ENCODE measurements around the gene KDM5C. TPM values are rescaled to one million over a fixed set of nuclear protein-coding genes. Genes with fewer than 3 reads are reported as not detected.
"Not testable (repeated sequence)": the region's sequence is repeated elsewhere in the genome, so short reads cannot be mapped to it uniquely, and the experiment has no call there.

KDM5C gene
- total and polyA plus RNA-seq, 5 donors from 2014 or later, result 22.0 to 358 (median 33.2) TPM

DNA sequence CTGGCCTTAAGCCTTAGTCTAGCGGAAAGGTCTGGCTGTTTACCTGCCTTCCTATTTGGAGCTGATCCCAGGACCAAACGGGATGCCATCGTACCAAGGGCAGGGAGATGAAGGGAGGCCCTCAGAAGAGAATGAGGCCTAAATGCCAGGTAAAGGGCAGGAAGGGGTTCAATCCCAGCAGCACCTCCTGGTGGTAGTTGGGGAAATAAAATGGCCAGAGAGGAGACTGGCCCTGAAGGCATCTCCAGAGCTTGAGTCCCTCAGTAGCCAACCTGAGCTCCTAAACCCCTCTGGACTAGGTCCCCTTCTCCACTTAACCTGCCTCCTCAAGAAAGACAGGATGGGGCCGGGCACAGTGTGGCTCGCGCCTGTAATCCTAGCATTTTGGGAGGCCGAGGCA lies 53.7 kb downstream of the KDM5C start:
- peaks cover 33% of the 10 kb centered on the region for H3K36me3 Mint-ChIP-seq
- Histone ChIP-seq H3K27ac (ENCODE audit: insufficient read depth, low read length, poor library complexity, severe bottlenecking) (no peak overlapping the region), H3K4me3 (ENCODE audit: low read depth, low read length) (no peak overlapping the region), H3K9me3 (ENCODE audit: control insufficient read depth in 2 of 2, low read length in 2 of 2) (peaks cover 0 to 2% of the 10 kb centered on the region in 2 experiments), H3K36me3 (ENCODE audit: control insufficient read depth, insufficient read depth, low read length) (no peaks in the 10 kb centered on the region), H3K4me1 (ENCODE audit: control insufficient read depth, insufficient read depth, low read length, poor library complexity, severe bottlenecking) (no peaks in the 10 kb centered on the region), H3K27me3 (ENCODE audit: control insufficient read depth, insufficient read depth, low read length) (no peaks in the 10 kb centered on the region)
- peaks cover 0 to 5% (median 0%) of the 10 kb centered on the region in 7 donors for H3K9me3 Mint-ChIP-seq
- H3K27me3 Mint-ChIP-seq, result no peaks in the 10 kb centered on the region
- no peak overlapping the region for H3K4me3 Mint-ChIP-seq
- H3K27ac Mint-ChIP-seq, result no peak overlapping the region
- DNase-seq (no peak), ATAC-seq (ENCODE audit: low read depth in 2 of 2) (no peak)
- H3K4me1 Mint-ChIP-seq, result peaks cover 0 to 3% (median 0%) of the 10 kb centered on the region in 4 donors

DNA sequence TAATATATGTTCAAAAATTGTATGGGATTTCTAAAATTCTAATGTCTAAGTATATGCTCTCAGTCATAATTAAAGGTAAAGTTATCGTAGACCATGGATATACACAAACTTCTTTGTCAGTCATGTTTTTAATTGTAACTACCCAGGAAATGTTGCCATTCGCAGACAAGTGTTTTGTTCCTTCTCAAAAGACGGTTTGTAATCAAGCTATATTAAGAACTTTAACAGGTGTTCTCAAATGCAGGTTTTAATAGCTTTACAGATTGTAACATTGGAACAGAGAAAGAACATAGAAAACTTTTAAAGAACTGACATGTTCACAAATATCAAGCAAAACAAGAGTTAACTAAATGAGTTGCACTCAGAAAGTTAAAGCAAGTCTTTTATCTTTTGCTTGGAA lies 58.9 kb downstream of the KDM5C start:
- H3K4me3 ChIP-seq (ENCODE audit: low read depth, low read length), result no peak overlapping the region
- no peaks in the 10 kb centered on the region for H3K4me1 ChIP-seq (ENCODE audit: control insufficient read depth, insufficient read depth, low read length, poor library complexity, severe bottlenecking)
- H3K9me3 ChIP-seq (ENCODE audit: control insufficient read depth in 2 of 2, low read length in 2 of 2), result no peaks in the 10 kb centered on the region
- no peaks in the 10 kb centered on the region for H3K27me3 Mint-ChIP-seq
- H3K4me1 Mint-ChIP-seq, result peaks cover 0 to 3% (median 0%) of the 10 kb centered on the region in 4 donors
- H3K36me3 Mint-ChIP-seq, result peaks cover 13% of the 10 kb centered on the region
- ATAC-seq (ENCODE audit: low read depth in 2 of 2), result no peak
- no peaks in the 10 kb centered on the region for H3K27me3 ChIP-seq (ENCODE audit: control insufficient read depth, insufficient read depth, low read length)
- no peak overlapping the region for H3K27ac Mint-ChIP-seq
- H3K9me3 Mint-ChIP-seq, result no peaks in the 10 kb centered on the region
- H3K4me3 Mint-ChIP-seq, result no peak overlapping the region
- no peak overlapping the region for H3K27ac ChIP-seq (ENCODE audit: insufficient read depth, low read length, poor library complexity, severe bottlenecking)
- no peaks in the 10 kb centered on the region for H3K36me3 ChIP-seq (ENCODE audit: control insufficient read depth, insufficient read depth, low read length)
- no peak for DNase-seq

DNA sequence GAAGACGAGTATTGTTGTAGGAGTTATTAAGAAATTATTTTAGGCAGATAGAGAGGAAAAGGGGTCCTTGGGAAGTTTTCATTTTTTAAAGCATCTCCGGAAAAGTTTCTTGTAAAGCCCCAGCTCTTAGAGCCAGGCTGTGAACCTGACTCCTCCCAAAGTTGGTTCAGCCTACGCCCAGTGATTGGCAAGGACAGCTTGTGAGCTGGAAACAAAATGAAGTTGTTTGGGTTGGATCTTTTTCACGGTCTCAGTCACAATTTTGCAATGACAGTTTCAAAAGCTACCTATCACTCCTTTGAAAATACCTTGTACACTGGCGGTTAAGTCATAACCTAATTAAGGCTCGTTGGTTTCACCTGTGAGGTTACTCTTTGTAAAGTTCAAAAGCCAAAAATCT lies 60.4 kb downstream of the KDM5C start:
- not testable (repeated sequence) for H3K4me1 Mint-ChIP-seq; H3K4me3 ChIP-seq (ENCODE audit: low read depth, low read length); H3K9me3 ChIP-seq (ENCODE audit: control insufficient read depth in 2 of 2, low read length in 2 of 2); H3K27me3 ChIP-seq (ENCODE audit: control insufficient read depth, insufficient read depth, low read length); H3K9me3 Mint-ChIP-seq; H3K4me3 Mint-ChIP-seq; H3K27me3 Mint-ChIP-seq; H3K27ac Mint-ChIP-seq; ATAC-seq (ENCODE audit: low read depth in 2 of 2); DNase-seq; H3K27ac ChIP-seq (ENCODE audit: insufficient read depth, low read length, poor library complexity, severe bottlenecking); H3K4me1 ChIP-seq (ENCODE audit: control insufficient read depth, insufficient read depth, low read length, poor library complexity, severe bottlenecking); H3K36me3 ChIP-seq (ENCODE audit: control insufficient read depth, insufficient read depth, low read length)
- peaks cover 15% of the 10 kb centered on the region for H3K36me3 Mint-ChIP-seq

- Histone ChIP-seq H3K27me3 (ENCODE audit: control insufficient read depth, insufficient read depth, low read length) (no peaks in the 10 kb centered on the region), H3K4me3 (ENCODE audit: low read depth, low read length) (no peak overlapping the region), H3K4me1 (ENCODE audit: control insufficient read depth, insufficient read depth, low read length, poor library complexity, severe bottlenecking) (no peaks in the 10 kb centered on the region), H3K36me3 (ENCODE audit: control insufficient read depth, insufficient read depth, low read length) (no peaks in the 10 kb centered on the region), H3K9me3 (ENCODE audit: control insufficient read depth in 2 of 2, low read length in 2 of 2) (no peaks in the 10 kb centered on the region), H3K27ac (ENCODE audit: insufficient read depth, low read length, poor library complexity, severe bottlenecking) (no peak overlapping the region)
- peaks cover 16% of the 10 kb centered on the region for H3K36me3 Mint-ChIP-seq
- no peaks in the 10 kb centered on the region for H3K9me3 Mint-ChIP-seq
- H3K27me3 Mint-ChIP-seq, result no peaks in the 10 kb centered on the region
- ATAC-seq (ENCODE audit: low read depth in 2 of 2) (no peak), DNase-seq (no peak)
- no peak overlapping the region for H3K4me3 Mint-ChIP-seq
- H3K27ac Mint-ChIP-seq, result peak overlapping the region in 1 of 3 donors; percentile 25
- no peaks in the 10 kb centered on the region for H3K4me1 Mint-ChIP-seq
Measured at GRCh38 chrX:53163436-53163835, 61.6 kb downstream of the KDM5C start.

DNA sequence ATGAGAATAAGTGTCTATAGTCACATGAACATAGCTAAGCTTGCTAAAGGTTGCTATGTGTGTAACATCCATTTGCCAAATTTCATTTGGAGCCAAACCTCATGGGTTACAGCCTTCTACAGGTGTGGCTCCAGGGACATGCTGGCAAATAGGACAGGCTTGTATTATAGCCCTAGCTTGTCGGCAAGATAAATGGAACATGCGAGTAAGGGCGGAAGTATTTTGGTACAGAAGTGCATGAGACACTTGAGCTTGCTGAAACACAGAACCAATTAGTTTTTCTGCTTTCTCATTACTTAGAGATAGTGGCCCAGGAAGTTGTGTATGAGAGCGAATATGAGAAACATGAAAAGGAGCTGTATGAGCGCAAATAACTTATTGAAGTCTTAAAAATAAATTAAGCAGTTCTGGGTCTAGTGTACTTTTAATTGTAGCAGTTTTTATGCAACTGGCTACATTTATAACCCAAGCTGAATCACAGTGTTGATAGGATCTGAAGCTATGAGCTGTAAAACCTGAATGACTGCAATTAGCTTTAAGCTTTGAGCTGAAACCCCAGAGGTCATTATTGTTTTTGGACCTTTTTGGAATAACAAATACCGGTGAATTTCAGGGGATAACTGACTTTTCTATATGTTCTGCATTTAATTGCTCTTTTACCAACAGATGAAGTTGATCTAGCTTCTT lies 64.6 kb downstream of the KDM5C start:
- no peaks in the 10 kb centered on the region for H3K4me1 ChIP-seq (ENCODE audit: control insufficient read depth, insufficient read depth, low read length, poor library complexity, severe bottlenecking)
- no peaks in the 10 kb centered on the region for H3K36me3 ChIP-seq (ENCODE audit: control insufficient read depth, insufficient read depth, low read length)
- H3K27me3 ChIP-seq (ENCODE audit: control insufficient read depth, insufficient read depth, low read length), result no peaks in the 10 kb centered on the region
- DNase-seq, result no peak
- H3K27ac ChIP-seq (ENCODE audit: insufficient read depth, low read length, poor library complexity, severe bottlenecking), result no peak overlapping the region
- Mint-ChIP-seq H3K4me3 (no peak overlapping the region), H3K27me3 (no peaks in the 10 kb centered on the region), H3K27ac (no peak overlapping the region), H3K4me1 (peaks cover 0 to 3% (median 0%) of the 10 kb centered on the region in 4 donors), H3K9me3 (no peaks in the 10 kb centered on the region), H3K36me3 (peaks cover 15% of the 10 kb centered on the region)
- ATAC-seq (ENCODE audit: low read depth in 2 of 2), result no peak
- no peak overlapping the region for H3K4me3 ChIP-seq (ENCODE audit: low read depth, low read length)
- H3K9me3 ChIP-seq (ENCODE audit: control insufficient read depth in 2 of 2, low read length in 2 of 2), result no peaks in the 10 kb centered on the region

DNA sequence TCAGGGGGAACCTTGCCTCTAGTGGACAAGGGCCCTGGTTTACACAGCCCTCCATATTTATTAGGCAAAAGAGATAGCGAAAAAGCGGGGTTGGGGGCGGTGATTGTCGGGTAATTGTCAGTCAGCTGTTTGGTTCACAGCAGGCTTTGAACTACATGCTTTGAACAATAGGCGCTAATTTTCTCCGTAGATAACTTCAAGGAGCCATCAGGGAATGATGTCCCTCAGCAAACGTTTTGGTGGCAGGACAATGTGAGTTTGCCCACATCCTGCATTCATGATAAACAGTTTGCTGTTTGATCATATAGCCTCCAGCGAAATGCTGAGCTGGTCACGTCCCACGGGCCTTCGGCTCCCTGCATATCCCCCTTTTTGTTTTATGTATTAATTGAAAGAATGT lies 65.8 kb downstream of the KDM5C start:
- H3K27ac ChIP-seq (ENCODE audit: insufficient read depth, low read length, poor library complexity, severe bottlenecking), result no peak overlapping the region
- H3K4me1 Mint-ChIP-seq, result peaks cover 0 to 3% (median 0%) of the 10 kb centered on the region in 4 donors
- no peak overlapping the region for H3K4me3 ChIP-seq (ENCODE audit: low read depth, low read length)
- H3K4me1 ChIP-seq (ENCODE audit: control insufficient read depth, insufficient read depth, low read length, poor library complexity, severe bottlenecking), result no peaks in the 10 kb centered on the region
- H3K27me3 Mint-ChIP-seq, result no peaks in the 10 kb centered on the region
- H3K9me3 Mint-ChIP-seq, result no peaks in the 10 kb centered on the region
- H3K4me3 Mint-ChIP-seq, result no peak overlapping the region
- no peak for DNase-seq
- no peaks in the 10 kb centered on the region for H3K27me3 ChIP-seq (ENCODE audit: control insufficient read depth, insufficient read depth, low read length)
- H3K36me3 ChIP-seq (ENCODE audit: control insufficient read depth, insufficient read depth, low read length), result no peaks in the 10 kb centered on the region
- H3K27ac Mint-ChIP-seq, result peak overlapping the region in 1 of 3 donors; percentile 18
- no peak for ATAC-seq (ENCODE audit: low read depth in 2 of 2)
- H3K36me3 Mint-ChIP-seq, result peaks cover 17% of the 10 kb centered on the region
- H3K9me3 ChIP-seq (ENCODE audit: control insufficient read depth in 2 of 2, low read length in 2 of 2), result no peaks in the 10 kb centered on the region

GRCh38 chrX:53156207-53156596 lies 68.8 kb downstream of the KDM5C start:
- Mint-ChIP-seq H3K27me3 (no peaks in the 10 kb centered on the region), H3K27ac (no peak overlapping the region), H3K36me3 (peaks cover 24% of the 10 kb centered on the region), H3K4me1 (peaks cover 0 to 3% (median 0%) of the 10 kb centered on the region in 4 donors), H3K9me3 (peaks cover 0 to 4% (median 0%) of the 10 kb centered on the region in 7 donors), H3K4me3 (no peak overlapping the region)
- no peaks in the 10 kb centered on the region for H3K4me1 ChIP-seq (ENCODE audit: control insufficient read depth, insufficient read depth, low read length, poor library complexity, severe bottlenecking)
- no peak for ATAC-seq (ENCODE audit: low read depth in 2 of 2)
- no peak overlapping the region for H3K4me3 ChIP-seq (ENCODE audit: low read depth, low read length)
- no peak overlapping the region for H3K27ac ChIP-seq (ENCODE audit: insufficient read depth, low read length, poor library complexity, severe bottlenecking)
- no peaks in the 10 kb centered on the region for H3K36me3 ChIP-seq (ENCODE audit: control insufficient read depth, insufficient read depth, low read length)
- H3K27me3 ChIP-seq (ENCODE audit: control insufficient read depth, insufficient read depth, low read length), result no peaks in the 10 kb centered on the region
- DNase-seq, result no peak
- no peaks in the 10 kb centered on the region for H3K9me3 ChIP-seq (ENCODE audit: control insufficient read depth in 2 of 2, low read length in 2 of 2)

- Mint-ChIP-seq H3K36me3 (peaks cover 30% of the 10 kb centered on the region), H3K27ac (no peak overlapping the region)
Measured at GRCh38 chrX:53155512-53156206, 69.3 kb downstream of the KDM5C start.

More at GRCh38 chrX:53155512-53156206, 69.3 kb downstream of the KDM5C start:
- H3K9me3 Mint-ChIP-seq, result peaks cover 0 to 4% (median 0%) of the 10 kb centered on the region in 7 donors
- H3K27me3 Mint-ChIP-seq, result no peaks in the 10 kb centered on the region
- ATAC-seq (ENCODE audit: low read depth in 2 of 2) (no peak), DNase-seq (no peak)
- Histone ChIP-seq H3K27me3 (ENCODE audit: control insufficient read depth, insufficient read depth, low read length) (no peaks in the 10 kb centered on the region), H3K36me3 (ENCODE audit: control insufficient read depth, insufficient read depth, low read length) (no peaks in the 10 kb centered on the region), H3K9me3 (ENCODE audit: control insufficient read depth in 2 of 2, low read length in 2 of 2) (no peaks in the 10 kb centered on the region), H3K27ac (ENCODE audit: insufficient read depth, low read length, poor library complexity, severe bottlenecking) (no peak overlapping the region), H3K4me1 (ENCODE audit: control insufficient read depth, insufficient read depth, low read length, poor library complexity, severe bottlenecking) (no peaks in the 10 kb centered on the region), H3K4me3 (ENCODE audit: low read depth, low read length) (no peak overlapping the region)
- peaks cover 0 to 3% (median 0%) of the 10 kb centered on the region in 4 donors for H3K4me1 Mint-ChIP-seq
- no peak overlapping the region for H3K4me3 Mint-ChIP-seq
